Activated naive CD8-positive, alpha-beta T cell treated with anti-CD3 and anti-CD28 coated beads, Interleukin-2, amount 50 U/mL, for 24 hours (primary cell): ENCODE results near the gene ATRNL1.
"Not testable (repeated sequence)": the region's sequence is repeated elsewhere in the genome, so short reads cannot be mapped to it uniquely, and the experiment has no call there.

Experiments used
- ATAC-seq: fragments of 150-1000 bp; cut with Tn5 transposase; one replicate; pipeline ENCODE4 v1.10.0; 2021
- DNase-seq: peaks from one replicate; pipeline ENCODE4 v3.0.0; 2021
- H3K27ac Mint-ChIP-seq: one replicate; pipeline ENCODE4 v1.8.0; 2021; ENCODE audit warnings: mild to moderate bottlenecking, mixed read lengths
- H3K27me3 Mint-ChIP-seq: one replicate; pipeline ENCODE4 v1.8.0; 2021; ENCODE audit warnings: mixed read lengths
- H3K36me3 Mint-ChIP-seq: one replicate; pipeline ENCODE4 v1.8.0; 2021; ENCODE audit warnings: low read depth, mixed read lengths
- H3K4me1 Mint-ChIP-seq: one replicate; pipeline ENCODE4 v1.8.0; 2021; ENCODE audit warnings: mixed read lengths
- H3K4me3 Mint-ChIP-seq: one replicate; pipeline ENCODE4 v1.8.0; 2021; ENCODE audit warnings: mild to moderate bottlenecking, moderate library complexity, mixed read lengths
- H3K9me3 Mint-ChIP-seq: one replicate; pipeline ENCODE4 v1.8.0; 2021; ENCODE audit warnings: mixed read lengths

The ATRNL1 gene

DNA sequence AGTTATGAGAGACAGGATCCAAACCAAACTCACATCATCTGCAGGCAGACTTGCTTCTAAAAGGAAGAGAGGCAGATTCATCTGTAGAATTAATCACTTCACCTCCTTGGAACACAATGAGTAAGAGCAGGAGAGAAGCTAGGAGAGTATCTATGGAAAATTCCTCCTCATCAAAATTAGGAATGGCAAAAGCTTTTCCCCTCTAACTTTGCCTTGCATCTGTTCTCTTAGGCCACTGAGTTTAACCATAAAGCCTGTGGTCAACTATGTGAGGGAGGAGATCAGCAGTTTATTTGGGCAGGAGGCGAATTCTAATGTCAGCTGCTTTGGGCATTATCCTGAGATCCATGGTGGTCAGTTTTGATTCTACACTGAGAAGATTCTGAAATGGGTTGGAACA lies 618.1 kb downstream of the ATRNL1 start:
- Mint-ChIP-seq H3K27ac (no peak overlapping the region), H3K4me3 (no peak overlapping the region), H3K36me3 (no peaks in the 10 kb centered on the region), H3K27me3 (no peaks in the 10 kb centered on the region), H3K4me1 (no peaks in the 10 kb centered on the region), H3K9me3 (no peaks in the 10 kb centered on the region)
- ATAC-seq (no peak), DNase-seq (no peak)

DNA sequence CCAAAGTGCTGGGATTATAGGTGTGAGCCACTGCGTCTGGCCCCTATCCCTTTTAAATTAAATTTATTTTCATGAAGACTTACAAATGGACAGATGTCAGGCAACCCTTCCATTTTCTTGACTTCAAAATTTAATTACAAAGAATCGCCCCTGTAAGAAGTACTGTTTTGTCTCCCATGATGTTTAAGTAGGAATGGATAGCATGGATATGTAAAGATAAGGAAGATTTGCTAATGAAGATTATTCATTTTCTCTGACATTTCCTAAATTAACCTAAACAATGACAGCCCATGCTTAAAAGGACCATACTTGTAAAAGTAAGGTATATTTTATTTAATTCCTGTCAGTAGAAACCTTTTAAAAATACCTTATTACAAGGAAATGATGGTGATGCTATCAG lies 627.0 kb downstream of the ATRNL1 start:
- no peaks in the 10 kb centered on the region for H3K36me3 Mint-ChIP-seq
- no peaks in the 10 kb centered on the region for H3K4me1 Mint-ChIP-seq
- no peak overlapping the region for H3K27ac Mint-ChIP-seq
- DNase-seq (no peak), ATAC-seq (no peak)
- H3K4me3 Mint-ChIP-seq, result no peak overlapping the region
- no peaks in the 10 kb centered on the region for H3K9me3 Mint-ChIP-seq
- no peaks in the 10 kb centered on the region for H3K27me3 Mint-ChIP-seq

DNA sequence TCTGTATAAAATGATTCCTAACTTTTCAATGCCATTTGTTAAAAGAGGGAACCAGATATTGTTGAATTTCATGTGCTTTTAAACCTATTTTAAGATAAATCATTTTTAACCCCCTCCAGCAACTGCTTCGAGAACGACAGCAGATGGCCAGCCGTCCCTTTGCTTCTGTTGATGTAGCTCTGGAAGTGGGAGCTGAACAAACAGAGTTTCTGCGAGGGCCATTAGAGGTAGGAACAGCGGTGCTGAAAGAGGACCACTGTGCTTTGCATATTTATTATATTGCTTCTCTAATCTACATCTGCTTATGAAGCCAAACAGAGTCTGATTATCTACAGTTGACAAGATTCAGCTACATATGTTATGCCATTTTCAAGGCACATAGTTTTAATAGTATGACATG lies 634.0 kb downstream of the ATRNL1 start:
- no peak for DNase-seq
- H3K27ac Mint-ChIP-seq, result no peak overlapping the region
- H3K27me3 Mint-ChIP-seq, result no peaks in the 10 kb centered on the region
- H3K9me3 Mint-ChIP-seq, result no peaks in the 10 kb centered on the region
- H3K4me3 Mint-ChIP-seq, result no peak overlapping the region
- no peaks in the 10 kb centered on the region for H3K4me1 Mint-ChIP-seq
- ATAC-seq, result no peak
- H3K36me3 Mint-ChIP-seq, result no peaks in the 10 kb centered on the region

DNA sequence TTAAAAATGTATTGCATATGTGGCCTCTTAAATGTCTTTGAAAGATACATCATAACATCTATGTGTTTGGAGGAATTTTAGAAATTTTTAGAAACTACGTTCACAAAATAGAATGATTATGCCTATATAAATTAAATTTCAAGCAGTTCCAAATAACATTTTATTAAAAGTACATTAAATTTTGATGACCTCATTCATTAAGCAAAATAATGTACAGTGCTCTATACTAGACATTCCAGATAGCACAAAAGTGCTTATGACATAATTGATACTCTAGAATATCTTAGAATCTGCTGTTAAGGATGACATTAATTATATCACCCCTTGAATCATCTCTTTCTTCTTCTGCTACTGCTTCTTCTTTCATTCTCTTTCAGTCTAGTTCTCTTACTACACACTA lies 650.9 kb downstream of the ATRNL1 start:
- no peaks in the 10 kb centered on the region for H3K27me3 Mint-ChIP-seq
- H3K4me3 Mint-ChIP-seq, result no peak overlapping the region
- no peak overlapping the region for H3K27ac Mint-ChIP-seq
- ATAC-seq (no peak), DNase-seq (no peak)
- H3K36me3 Mint-ChIP-seq, result no peaks in the 10 kb centered on the region
- H3K4me1 Mint-ChIP-seq, result no peaks in the 10 kb centered on the region
- H3K9me3 Mint-ChIP-seq, result no peaks in the 10 kb centered on the region

DNA sequence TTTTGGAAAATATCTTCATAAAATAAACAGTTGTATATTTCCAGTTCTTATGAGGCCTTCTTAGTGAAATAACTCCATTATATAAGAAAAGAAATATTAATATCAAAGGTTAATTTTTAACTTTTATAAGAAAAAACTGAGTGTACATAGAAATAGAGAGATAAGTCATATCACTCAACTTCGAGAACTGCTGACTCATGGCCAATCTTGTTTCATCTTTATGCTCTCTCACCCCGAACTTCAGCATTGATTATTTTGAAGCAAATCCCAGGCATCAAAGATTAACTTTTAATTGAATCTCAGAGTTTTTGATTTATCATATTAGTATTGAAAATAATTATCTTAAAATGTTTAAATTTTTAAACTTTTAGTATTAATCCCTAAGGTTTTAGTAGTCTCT lies 652.8 kb downstream of the ATRNL1 start:
- no peaks in the 10 kb centered on the region for H3K36me3 Mint-ChIP-seq
- H3K4me3 Mint-ChIP-seq, result no peak overlapping the region
- H3K4me1 Mint-ChIP-seq, result no peaks in the 10 kb centered on the region
- no peaks in the 10 kb centered on the region for H3K27me3 Mint-ChIP-seq
- no peaks in the 10 kb centered on the region for H3K9me3 Mint-ChIP-seq
- no peak overlapping the region for H3K27ac Mint-ChIP-seq
- DNase-seq (no peak), ATAC-seq (no peak)

DNA sequence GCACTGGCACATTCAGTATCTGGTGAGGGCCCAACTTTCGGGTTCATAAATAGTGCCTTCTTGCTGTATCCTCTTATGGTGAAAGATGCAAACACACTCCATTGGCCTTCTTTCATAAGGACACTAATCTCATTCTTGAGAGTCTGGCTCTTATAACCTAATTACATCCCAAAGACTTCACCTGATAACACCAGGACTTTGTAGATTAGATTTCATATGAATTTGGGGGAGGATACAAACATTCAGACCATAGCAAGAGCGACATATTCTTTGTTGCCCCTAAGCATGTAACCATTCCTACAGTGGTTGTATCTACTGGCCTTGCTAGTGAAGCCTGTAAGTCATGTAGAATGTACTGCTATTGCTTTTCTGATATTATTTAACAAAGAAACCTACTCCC lies 654.6 kb downstream of the ATRNL1 start:
- no peaks in the 10 kb centered on the region for H3K9me3 Mint-ChIP-seq
- H3K4me1 Mint-ChIP-seq, result no peaks in the 10 kb centered on the region
- H3K27ac Mint-ChIP-seq, result no peak overlapping the region
- H3K36me3 Mint-ChIP-seq, result no peaks in the 10 kb centered on the region
- no peak overlapping the region for H3K4me3 Mint-ChIP-seq
- ATAC-seq (no peak), DNase-seq (no peak)
- H3K27me3 Mint-ChIP-seq, result no peaks in the 10 kb centered on the region

DNA sequence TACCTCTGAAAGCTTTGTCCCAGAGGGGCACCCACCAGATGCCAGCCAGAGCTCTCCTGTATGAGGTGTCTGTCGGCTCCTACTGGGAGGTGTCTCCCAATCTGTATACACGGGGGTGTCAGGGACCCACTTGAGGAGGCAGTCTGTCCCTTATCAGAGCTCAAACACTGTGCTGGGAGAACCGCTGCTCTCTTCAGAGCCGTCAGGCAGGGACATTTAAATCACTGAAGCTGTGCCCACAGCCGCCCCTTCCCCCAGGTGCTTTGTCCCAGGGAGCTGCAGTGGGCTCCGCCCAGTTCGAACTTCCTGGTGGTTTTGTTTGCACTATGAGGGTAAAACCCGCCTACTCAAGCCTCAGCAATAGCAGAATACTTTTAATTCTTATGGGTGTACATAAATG lies 665.3 kb downstream of the ATRNL1 start:
- H3K27ac Mint-ChIP-seq, ATAC-seq, DNase-seq, H3K27me3 Mint-ChIP-seq, H3K4me1 Mint-ChIP-seq, H3K36me3 Mint-ChIP-seq, H3K4me3 Mint-ChIP-seq: not testable (repeated sequence)
- peaks cover 16% of the 10 kb centered on the region for H3K9me3 Mint-ChIP-seq

DNA sequence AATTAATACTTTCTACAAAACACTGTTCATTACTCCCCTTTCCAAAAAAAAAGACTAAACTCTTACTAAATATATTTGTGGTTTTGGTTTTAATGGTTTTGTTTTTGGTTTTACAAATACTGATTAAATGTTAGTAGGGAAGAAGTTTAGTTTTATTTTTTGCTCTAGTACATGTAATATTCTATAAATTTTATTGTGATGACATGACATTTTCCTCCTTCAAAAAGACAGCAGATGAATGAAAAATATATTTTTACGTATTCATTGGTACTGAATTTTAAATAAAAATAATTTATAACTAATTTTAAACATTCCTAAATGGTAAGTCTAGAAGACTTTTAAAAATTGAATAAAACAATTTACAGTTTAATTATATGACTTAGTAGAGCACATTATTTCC lies 667.0 kb downstream of the ATRNL1 start:
- Mint-ChIP-seq H3K4me3 (no peak overlapping the region), H3K4me1 (no peaks in the 10 kb centered on the region), H3K27ac (no peak overlapping the region), H3K27me3 (no peaks in the 10 kb centered on the region), H3K36me3 (no peaks in the 10 kb centered on the region), H3K9me3 (peaks cover 16% of the 10 kb centered on the region)
- DNase-seq (no peak), ATAC-seq (no peak)

- H3K9me3 Mint-ChIP-seq, result peaks cover 10% of the 10 kb centered on the region
- DNase-seq (no peak), ATAC-seq (no peak)
- no peak overlapping the region for H3K4me3 Mint-ChIP-seq
- H3K4me1 Mint-ChIP-seq, result no peaks in the 10 kb centered on the region
- no peaks in the 10 kb centered on the region for H3K36me3 Mint-ChIP-seq
- H3K27me3 Mint-ChIP-seq, result no peaks in the 10 kb centered on the region
- no peak overlapping the region for H3K27ac Mint-ChIP-seq
Observed at GRCh38 chr10:115761166-115761565, 668.0 kb downstream of the ATRNL1 start.

DNA sequence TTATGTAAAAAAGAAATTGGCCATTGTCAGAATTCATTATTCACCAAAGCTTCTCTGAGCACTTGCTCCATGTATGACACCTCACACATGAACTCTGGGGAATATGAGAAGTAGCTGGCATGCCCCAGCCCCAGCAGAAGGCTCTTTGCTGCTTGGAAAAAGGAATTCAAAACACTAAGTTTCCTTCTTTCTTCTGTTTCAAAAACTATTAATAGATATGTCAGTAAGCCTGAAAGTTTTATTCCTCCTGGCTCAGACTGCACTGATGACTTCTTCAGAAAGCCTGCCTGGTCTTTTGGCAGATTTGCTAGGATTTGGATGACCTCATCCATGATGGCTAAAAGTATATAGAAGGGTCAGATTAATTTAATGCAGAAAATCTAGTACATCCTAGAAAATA lies 668.9 kb downstream of the ATRNL1 start:
- ATAC-seq (no peak), DNase-seq (no peak)
- no peaks in the 10 kb centered on the region for H3K4me1 Mint-ChIP-seq
- H3K4me3 Mint-ChIP-seq, result no peak overlapping the region
- no peaks in the 10 kb centered on the region for H3K36me3 Mint-ChIP-seq
- H3K27ac Mint-ChIP-seq, result no peak overlapping the region
- H3K9me3 Mint-ChIP-seq, result peaks cover 6% of the 10 kb centered on the region
- H3K27me3 Mint-ChIP-seq, result no peaks in the 10 kb centered on the region

- Mint-ChIP-seq H3K27me3 (no peaks in the 10 kb centered on the region), H3K4me1 (no peaks in the 10 kb centered on the region), H3K27ac (no peak overlapping the region), H3K4me3 (no peak overlapping the region), H3K36me3 (no peaks in the 10 kb centered on the region), H3K9me3 (no peaks in the 10 kb centered on the region)
- DNase-seq (no peak), ATAC-seq (no peak)
Observed at GRCh38 chr10:115771755-115772154, 678.6 kb downstream of the ATRNL1 start.

GRCh38 chr10:115772606-115773005 lies 679.4 kb downstream of the ATRNL1 start:
- Mint-ChIP-seq H3K4me1 (no peaks in the 10 kb centered on the region), H3K4me3 (no peak overlapping the region), H3K36me3 (no peaks in the 10 kb centered on the region), H3K27me3 (no peaks in the 10 kb centered on the region), H3K27ac (no peak overlapping the region), H3K9me3 (no peaks in the 10 kb centered on the region)
- no peak for ATAC-seq
- no peak for DNase-seq

DNA sequence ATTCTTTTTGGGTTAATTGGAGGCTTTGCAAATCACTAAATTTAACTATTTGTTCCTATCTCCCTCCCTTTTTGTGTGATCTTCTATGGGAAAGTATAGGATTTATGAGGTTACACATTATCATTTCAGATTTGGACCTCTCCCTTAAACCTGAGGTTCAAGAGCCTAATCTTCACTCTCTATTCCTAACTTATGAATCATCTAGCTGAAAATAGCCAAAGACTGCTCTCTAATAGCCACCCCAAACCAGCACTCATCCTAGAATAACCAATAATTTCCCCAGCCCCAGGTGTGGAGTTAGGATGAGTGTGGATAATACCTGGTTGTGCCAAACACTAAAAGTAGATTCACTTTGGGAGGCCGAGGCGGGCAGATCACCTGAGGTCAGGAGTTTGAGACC lies 680.7 kb downstream of the ATRNL1 start:
- H3K27ac Mint-ChIP-seq, result no peak overlapping the region
- DNase-seq, result no peak
- H3K36me3 Mint-ChIP-seq, result no peaks in the 10 kb centered on the region
- H3K9me3 Mint-ChIP-seq, result no peaks in the 10 kb centered on the region
- H3K4me1 Mint-ChIP-seq, result no peaks in the 10 kb centered on the region
- ATAC-seq, result no peak
- H3K27me3 Mint-ChIP-seq, result no peaks in the 10 kb centered on the region
- H3K4me3 Mint-ChIP-seq, result no peak overlapping the region

DNA sequence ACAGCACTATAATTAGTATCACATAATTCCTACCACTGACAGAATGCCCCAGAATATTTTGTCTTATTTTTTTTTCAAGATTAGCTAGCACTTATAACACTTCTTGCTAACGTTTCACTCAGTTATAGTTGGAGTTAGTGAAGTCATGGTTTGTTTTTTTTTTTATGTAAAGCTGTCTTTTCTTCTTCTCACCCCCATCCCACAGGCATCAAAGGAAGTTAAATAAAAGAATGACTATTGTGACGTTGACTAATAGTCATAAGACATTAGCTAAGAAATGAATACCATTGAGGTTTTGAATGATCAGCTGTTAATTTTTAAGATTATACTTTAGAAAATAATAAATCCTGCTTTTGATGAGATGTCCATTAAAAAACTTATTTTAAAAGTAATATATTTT lies 681.6 kb downstream of the ATRNL1 start:
- ATAC-seq (no peak), DNase-seq (no peak)
- H3K27me3 Mint-ChIP-seq, result no peaks in the 10 kb centered on the region
- H3K36me3 Mint-ChIP-seq, result no peaks in the 10 kb centered on the region
- H3K4me1 Mint-ChIP-seq, result no peaks in the 10 kb centered on the region
- no peak overlapping the region for H3K4me3 Mint-ChIP-seq
- H3K27ac Mint-ChIP-seq, result no peak overlapping the region
- no peaks in the 10 kb centered on the region for H3K9me3 Mint-ChIP-seq

DNA sequence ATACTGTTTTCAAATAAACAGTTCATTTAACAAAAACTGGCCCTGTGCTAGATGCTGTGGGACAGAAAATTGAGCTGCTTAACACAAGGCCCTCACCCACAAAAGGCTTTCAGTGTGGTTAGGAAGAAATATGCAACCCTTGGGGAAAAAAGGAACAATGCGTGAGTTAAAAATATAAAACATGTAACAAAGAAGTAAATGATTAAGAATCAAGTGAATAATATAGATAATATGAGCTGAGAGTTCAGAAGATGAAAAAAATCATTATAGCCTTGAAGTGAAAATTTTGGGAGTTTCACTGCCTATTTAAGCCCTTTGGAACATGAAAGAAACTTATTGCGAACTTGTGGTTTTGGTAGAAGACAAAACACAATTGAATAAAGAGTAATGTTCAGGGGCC lies 684.5 kb downstream of the ATRNL1 start:
- ATAC-seq (no peak), DNase-seq (no peak)
- Mint-ChIP-seq H3K27ac (no peak overlapping the region), H3K4me3 (no peak overlapping the region), H3K9me3 (no peaks in the 10 kb centered on the region), H3K36me3 (no peaks in the 10 kb centered on the region), H3K4me1 (no peaks in the 10 kb centered on the region), H3K27me3 (no peaks in the 10 kb centered on the region)

DNA sequence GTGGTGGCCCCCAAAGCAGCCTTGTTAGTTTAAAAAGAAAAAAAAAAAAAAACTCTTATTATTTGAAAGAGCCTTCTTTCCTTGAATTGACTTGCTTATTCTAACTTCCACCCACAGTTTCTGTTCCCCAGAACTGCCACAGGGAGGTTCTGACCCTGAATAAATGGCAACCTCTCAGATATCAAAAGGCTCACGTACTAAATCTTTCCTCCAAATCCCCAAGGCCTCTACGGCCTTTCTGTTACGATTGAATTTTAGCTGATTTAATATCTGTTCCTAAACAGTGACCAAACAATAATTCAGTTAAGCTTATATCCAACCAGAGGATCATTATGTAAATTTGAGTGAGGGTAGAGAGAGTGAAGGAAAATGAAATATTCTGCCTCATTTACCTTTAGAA lies 697.1 kb downstream of the ATRNL1 start:
- no peak for ATAC-seq
- no peak overlapping the region for H3K4me3 Mint-ChIP-seq
- H3K27me3 Mint-ChIP-seq, result no peaks in the 10 kb centered on the region
- no peak overlapping the region for H3K27ac Mint-ChIP-seq
- DNase-seq, result no peak
- H3K9me3 Mint-ChIP-seq, result peaks cover 5% of the 10 kb centered on the region
- no peaks in the 10 kb centered on the region for H3K4me1 Mint-ChIP-seq
- H3K36me3 Mint-ChIP-seq, result no peaks in the 10 kb centered on the region
